ENCODE results near the gene RPTN.

The RPTN gene, protein sequence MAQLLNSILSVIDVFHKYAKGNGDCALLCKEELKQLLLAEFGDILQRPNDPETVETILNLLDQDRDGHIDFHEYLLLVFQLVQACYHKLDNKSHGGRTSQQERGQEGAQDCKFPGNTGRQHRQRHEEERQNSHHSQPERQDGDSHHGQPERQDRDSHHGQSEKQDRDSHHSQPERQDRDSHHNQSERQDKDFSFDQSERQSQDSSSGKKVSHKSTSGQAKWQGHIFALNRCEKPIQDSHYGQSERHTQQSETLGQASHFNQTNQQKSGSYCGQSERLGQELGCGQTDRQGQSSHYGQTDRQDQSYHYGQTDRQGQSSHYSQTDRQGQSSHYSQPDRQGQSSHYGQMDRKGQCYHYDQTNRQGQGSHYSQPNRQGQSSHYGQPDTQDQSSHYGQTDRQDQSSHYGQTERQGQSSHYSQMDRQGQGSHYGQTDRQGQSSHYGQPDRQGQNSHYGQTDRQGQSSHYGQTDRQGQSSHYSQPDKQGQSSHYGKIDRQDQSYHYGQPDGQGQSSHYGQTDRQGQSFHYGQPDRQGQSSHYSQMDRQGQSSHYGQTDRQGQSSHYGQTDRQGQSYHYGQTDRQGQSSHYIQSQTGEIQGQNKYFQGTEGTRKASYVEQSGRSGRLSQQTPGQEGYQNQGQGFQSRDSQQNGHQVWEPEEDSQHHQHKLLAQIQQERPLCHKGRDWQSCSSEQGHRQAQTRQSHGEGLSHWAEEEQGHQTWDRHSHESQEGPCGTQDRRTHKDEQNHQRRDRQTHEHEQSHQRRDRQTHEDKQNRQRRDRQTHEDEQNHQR

DNA sequence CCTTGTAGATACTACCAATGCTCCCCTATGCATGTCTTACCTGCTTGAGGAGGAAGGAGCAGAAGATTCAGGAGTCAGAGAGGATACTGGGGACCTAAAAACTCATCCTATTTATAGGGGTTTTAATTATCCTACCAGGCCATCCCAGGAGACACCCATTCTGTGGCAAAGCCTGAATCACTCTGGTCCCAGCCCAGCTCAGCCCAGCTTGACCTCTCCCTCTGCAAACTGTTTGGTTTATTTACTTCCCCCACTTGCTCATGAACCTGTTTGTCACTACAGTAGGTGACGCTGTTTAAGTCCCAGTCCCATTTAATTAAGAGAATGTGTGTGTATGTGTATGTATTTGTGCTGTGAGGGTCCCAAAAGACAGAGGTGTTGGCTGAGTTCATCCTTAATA lies at the start of gene RPTN:
Gene RPTN, minus strand, starts transcription at position 85 of the 400 bp plus-strand sequence. CDS start 1,339 bp downstream, outside the sequence.
- DNase-seq (ENCODE audit: low read depth): no peak

DNA sequence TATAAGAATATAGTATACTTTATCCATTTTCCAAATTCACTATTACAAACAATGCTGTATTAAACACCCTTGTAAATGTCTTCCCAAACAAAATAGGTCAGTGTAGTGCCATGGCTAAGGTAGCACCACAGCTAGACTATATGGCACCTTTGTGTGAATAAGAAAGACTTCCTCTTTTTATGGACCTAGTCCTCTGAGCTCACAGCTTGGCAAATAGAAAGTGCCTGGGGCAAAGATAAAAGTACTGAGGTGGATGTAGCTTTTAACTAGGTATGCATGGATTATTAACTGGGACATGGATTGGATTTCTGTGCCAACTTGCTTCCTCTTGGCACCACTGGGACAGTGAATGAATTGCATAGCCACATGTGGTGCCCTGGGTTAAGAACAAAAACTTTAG lies 40.0 kb upstream of the RPTN start:
- no peak for DNase-seq (ENCODE audit: low read depth)

DNA sequence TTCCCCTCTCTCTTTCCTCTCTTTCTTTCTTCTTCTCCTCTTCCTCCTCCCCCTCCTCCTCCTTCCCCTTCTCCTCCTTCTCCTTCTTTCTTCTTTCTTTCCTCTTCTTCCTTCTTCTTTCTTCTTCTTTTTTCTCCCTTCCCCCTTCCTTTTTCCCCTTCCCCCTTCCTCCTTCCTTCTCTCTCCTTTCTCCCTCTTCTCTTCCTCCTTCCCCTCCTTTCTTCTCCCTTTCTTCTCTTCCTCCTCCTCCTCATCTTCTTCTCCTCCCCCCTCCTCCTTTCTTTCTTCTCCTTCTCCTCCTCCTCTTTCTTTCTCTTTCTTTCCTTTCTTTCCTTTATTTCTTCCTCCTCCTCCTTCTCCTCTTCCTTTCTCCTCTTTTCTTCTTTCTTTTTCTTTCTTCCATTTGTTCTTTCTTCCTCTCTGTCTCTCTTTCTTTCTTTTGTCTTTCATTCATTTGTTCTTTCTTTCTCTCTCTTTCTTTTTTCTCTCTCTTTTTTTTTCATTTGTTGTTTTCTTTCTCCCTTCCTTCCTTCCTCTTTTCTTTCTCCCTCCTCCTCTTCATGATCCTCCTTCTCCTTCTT lies 38.4 kb upstream of the RPTN start:
- no peak for DNase-seq (ENCODE audit: low read depth)

DNA sequence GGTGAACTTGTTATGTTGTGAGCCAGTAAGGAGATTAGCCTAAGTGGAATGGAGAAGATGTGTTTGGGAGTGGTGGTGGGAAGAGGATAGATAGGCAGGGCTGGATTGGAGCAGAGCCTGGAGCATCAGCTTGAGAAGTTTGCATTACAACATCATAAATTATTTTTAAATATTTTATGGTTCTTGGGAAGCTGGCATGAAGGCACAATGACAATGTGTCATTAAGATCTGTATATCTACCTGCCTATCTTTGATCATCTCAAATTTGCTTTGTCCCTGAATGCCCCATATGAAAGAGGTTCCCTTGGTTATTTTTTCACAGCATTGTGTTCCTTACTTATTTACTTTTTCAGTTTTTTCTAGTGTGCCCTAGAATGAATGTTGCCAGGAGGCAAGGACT lies 32.7 kb upstream of the RPTN start:
- no peak for DNase-seq (ENCODE audit: low read depth)

DNA sequence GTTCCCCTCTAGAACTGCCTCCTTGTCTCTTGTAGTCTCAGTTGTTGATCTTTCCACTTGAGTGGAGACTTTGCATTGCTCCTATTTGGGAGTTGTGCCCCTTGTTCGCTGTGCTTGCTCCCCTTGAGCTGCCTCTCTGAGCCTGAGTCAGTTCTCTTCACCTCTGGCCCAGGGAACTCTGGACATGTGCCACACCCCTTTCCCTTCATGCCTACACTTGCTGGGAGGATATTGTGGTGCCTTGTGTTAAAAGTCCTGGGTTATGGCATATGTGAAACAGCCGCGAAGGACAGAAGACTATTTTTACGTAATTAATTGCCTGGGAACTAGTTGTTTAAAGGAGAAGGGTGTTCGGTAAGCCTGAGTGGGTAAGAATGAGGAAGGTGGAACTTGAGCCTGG lies 32.2 kb upstream of the RPTN start:
- DNase-seq (ENCODE audit: low read depth): no peak

DNA sequence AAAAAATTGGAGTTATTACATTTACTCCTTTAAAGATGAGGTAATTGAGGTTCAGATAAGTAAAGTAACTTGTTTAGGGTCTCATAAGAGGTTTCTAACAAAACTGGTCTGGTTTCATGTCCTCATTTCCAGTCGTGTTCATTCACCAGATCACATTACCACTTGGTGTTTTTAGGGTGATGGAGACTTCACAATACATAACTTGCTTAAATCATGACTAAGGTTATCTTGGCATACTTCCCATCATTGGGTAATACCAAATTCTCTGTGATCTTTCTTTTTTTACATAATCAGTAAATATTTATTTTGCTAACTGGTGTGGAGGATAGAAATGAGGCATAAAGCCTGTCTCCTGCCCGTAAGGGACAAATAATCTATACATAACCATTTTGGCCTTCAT lies 31.6 kb upstream of the RPTN start:
- no peak for DNase-seq (ENCODE audit: low read depth)

DNA sequence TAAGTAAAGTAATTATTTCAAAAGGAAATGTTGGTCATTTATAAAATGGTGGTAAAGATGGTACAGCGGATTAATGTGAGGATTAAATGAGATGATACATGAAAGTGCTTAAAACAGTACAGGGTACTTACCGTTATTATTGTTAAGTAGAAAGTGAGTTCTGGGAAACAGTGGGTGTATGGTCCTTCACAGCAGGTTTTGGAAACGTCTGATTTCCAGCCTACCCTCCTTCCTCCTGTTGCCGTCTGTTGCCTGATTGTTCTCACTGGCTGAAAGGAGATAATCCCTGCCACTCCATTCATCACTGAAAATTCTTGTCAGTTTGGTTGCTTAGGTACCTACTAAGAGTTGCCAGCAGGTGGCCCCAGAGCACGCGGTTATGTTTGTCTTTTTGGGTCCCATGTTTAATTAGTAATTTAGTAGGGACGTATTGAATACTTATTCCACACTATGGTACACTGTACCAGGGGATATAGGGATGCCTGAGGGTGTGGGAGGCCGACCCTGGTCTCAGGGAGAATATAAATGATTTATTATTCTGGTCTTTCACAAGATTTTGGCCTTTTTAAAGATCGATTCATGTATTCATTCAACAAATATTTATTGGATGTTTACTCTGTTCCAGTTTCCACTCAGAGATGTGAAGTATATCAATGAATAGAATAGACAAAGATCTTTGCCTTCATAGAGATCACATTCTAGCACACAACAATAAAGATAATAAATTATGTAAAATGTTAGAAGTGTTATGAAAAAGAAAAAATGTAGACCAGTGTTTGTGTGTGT lies 30.8 kb upstream of the RPTN start:
- DNase-seq (ENCODE audit: low read depth): peak; percentile 23

DNA sequence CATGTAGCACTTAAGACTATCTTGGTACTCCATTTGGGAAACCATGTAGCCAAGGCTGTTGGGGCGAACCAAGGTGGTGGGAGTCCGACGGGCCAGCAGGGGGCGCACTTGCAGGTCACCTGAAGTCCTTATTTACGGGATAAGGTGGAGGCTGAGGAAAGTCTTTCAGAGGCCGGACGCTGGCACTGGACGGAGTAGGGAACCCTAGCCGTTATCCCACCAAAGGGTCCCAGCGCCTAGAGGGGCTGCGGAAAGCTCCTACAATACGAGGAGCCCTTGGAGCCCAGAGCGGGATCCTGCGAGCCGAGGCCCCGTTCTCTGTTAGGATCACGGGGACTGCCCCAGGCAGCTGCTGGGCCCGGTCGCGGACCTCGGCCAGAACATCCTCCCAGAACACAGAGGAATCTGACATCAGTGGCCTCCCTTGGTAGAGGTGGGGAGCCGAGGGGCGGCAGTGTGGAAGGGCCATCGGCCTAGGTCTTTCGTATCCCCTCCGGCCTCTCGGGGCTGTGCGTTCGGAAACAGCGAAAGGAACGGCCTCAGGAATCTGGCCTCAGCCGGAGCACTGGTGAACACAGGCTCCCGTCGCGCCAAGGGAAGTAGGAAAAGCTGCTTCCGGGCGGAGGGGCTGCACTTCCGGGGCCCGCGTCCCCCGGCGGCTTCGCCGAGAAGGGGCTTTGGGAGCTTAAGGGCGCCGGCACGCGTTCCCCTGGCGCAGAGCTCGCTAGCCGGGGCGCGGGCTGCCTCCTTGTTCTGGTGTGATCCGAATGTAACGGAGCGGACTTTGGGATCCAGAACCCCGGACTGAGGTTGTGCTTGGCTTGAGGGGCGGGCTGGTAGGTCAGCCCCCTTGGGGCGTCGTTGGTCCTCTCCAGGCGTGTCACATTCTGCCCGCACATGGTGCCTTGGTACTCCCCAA lies 29.9 kb upstream of the RPTN start:
- DNase-seq (ENCODE audit: low read depth): peak; percentile 31

DNA sequence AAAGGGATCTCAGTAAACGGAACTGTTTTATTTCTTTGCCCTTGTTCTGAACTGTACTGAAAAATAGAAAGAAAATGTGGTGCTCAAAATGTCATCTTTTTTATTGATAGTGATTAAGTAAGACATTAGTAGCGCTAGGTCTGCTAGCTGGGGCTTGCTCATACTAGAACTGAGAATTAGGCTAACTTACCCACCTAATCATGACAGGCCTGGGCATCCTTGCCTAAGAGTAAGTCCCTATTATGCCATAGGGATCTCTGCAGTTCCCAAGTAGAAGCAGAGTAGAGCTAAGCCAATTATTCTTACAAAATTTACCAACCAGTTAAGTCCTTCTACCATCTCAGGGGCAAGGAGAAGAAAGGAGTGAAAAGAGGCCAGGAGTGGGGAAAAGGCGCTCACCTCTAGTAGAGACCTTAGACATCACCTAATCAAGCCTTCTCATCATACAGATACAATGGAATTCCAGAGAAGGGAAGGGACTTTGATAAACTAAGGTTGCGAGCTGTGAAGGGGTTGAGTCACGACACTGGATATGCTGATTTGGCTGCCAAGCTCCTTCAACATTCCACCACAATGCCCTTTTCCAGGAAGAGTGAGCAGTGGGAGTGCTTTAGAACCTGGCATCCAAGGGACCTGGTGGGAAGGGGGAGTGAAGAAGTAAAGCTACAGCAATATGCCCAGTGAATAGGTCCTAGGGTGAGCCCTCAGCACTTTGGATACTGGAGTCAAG lies 27.7 kb upstream of the RPTN start:
- no peak for DNase-seq (ENCODE audit: low read depth)

DNA sequence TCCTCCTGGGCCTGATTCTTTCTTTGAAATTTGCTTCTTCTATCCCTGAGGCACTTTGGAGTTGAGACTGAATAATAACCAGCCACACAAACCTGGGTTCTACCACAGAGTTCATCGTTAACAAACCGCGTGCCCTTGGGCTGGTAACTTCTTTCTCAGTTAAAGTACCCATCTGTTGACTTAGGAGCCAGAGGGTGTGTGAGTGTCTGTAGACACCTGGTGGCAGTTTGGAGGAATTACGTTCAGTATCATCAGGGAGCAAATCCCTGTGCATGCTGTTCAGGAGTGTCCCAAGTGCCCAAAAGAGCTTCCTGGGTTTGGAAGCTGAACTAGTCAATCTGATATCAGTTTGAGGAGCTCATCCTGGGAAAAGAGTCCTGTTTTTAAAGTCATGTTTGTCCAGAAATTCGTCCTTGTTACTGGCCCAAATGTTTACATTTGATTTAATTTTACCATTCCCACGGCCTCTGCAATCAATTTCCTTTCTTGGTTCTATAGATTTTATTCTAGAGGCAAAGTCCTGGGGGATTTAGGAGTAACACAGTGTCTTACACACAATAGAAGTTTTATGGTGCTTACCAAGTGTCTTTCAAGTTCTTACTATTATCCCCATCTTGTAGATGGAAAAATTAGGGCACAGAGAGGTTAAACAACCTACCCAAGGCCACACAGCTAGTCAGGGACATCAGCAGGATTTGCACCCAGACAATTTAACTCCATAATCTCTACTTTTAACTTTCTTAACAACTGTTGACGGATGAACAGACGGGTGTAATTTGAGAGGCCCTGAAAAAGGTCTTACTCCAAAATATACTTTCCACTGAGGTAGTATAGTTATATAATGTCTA lies 26.7 kb upstream of the RPTN start:
- DNase-seq (ENCODE audit: low read depth): no peak

DNA sequence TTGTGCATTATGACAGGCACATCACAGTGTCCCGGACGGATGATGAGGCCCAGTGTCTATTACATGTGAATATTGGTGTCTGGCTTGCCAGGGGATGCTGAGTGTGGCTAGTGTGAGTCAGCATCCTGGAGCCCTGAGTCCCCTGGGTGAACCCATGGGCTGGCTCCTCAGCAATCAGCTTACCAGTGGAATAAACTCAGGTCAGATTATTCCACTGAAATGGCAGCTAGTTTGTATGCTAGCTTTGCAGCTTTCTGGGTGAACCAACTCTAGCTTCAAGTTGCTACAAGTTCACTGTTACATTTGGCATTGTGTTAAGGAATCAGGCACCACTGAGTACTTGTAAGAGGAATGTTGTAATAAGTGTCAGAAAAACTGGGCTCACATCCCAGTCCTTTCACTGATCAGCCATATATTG lies 23.9 kb upstream of the RPTN start:
- DNase-seq (ENCODE audit: low read depth): no peak

DNA sequence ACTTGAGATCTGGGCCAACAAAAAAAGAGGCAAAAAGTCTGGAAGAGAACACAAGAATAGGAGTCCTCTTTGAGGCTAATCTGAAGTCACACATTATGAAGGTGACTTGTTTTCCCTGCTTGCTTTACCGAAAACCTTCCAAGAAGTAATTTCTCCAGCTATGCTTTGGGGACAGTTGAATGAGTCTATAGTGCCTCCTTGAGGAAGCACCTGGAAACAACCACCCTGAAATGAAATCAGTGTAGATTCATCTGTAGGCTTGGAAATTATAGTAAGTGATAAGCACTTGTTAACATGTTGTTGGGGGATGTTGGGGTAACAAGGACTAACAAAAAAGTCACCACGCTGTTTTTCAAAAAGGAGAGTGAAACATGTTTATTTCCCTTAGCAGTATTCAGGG lies 23.4 kb upstream of the RPTN start:
- DNase-seq (ENCODE audit: low read depth): no peak

DNA sequence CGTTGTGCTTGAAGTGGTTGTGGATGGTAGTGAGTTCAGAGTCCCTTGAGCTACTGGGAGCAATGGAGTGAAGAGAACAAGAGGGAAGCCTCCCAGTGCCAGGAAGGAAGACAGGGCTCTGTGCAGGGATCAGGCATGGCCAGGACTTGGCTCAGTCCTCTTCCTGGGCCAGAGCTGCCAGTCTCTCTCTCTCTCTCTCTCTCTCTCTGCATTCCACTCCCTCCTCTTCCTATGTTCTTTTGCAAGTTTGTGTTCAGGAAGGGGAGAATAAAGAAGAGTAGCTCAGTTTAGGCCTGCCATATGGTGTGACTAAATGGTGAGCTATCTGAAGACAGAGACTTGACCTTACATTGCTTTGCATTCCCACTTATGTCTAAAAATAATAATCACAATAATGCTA lies 20.5 kb upstream of the RPTN start:
- DNase-seq (ENCODE audit: low read depth): no peak

DNA sequence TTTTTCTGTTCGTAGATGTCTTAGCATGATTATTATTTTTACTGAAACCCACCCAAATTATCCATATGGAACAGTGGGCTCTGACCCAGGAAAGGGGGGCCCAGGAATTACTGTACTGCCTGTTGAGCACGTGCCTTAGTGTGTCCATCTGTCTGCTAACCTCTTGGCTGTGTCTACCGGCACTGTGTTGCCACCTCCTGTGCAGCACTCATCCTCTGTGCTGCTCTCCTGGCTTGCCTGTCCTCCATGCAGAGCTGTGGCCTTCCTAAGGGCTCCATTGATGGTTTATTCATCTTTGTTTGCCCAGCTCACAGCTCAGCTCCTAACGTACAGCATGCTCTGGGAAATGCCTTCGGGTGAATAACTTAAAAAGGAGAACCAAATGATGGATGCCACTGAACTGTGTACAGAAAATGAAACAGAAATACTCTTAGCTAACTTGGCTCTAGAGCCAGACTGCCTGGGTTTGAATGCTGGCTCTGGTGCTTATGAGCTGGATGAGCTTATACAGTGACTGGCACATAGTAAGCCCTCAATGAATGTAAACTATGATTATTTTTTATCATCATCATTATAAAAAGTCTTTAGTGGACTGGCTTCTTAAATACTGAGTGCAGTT lies 11.4 kb upstream of the RPTN start:
- no peak for DNase-seq (ENCODE audit: low read depth)

DNA sequence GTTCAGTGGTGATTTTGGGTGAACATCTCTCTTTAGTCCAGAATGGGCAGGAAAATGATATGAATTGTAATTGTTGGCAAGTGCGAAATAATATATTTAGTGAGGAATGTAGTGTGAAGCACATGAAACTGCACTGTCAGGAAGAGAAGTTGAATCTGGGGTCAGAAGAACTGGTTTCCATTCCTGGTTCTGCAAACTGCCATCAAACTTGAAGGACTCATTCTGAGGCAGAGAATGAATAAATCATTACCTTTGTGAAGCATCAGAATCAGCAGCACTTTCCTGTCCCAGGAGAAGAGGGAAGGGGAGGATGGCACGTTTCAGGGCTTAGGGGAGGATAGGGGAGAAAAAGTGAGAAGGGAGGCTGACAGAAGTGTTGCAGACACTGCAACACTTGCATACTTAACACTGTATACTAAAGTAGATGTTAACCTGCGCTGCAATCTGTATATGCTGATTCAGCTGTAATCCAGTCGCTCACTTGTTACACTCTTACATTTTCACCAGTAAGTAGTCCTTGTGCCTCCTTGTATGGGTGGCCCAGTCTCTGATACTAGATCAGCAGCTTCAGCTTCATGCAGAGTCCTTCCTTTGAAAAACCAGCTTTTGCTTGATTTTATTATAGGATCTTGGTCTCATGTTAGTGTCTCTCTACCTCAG lies 10.5 kb upstream of the RPTN start:
- DNase-seq (ENCODE audit: low read depth): no peak

DNA sequence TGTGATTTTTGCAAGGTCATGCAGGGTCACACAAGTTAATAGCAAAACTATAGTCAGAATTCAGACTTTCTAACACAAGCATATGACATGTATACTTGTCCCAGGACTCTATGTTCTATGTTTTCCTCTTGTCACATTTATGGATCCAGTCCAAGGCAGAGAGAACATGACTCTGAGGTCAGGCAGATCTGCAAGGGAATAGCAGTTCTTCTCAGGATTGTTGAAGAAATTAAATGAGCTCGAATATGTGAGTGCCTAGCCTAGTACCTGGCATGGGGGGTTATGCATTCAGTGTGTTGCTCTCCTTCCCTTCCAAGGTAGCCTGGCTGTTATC lies 9.5 kb upstream of the RPTN start:
- no peak for DNase-seq (ENCODE audit: low read depth)

DNA sequence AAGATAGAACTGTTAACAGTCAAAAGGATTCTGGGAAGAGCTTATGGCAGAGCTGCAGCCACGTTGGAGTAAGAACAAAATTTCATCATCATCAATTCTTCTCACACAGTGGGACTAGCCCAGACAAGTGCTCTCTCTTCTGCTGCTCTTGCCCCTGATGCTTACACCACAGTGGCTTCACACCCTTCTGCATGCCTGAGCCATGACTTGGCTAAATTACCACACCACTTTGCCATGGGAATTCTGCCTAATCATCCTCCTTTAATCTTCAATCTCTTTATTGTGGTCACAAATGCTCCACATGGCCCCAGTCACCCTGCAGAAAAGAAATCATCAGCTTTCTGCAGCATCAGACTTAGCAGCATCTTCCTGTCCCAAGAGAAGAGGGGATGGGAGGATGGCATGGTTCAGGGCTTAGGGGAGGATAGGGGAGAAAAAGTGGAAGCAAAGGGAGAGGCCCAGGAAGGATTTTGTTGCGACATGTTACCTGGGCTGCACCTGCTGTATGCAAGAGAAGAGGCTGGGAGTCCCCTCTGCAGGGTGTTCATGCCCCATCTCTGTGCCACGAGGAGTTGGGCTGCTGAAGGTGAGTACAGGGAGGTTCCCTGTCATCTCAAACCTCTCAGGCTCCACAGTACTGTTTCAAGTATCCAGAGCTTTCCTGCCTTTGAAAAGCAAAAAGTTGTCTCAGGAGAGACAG lies 9.0 kb upstream of the RPTN start:
- no peak for DNase-seq (ENCODE audit: low read depth)

DNA sequence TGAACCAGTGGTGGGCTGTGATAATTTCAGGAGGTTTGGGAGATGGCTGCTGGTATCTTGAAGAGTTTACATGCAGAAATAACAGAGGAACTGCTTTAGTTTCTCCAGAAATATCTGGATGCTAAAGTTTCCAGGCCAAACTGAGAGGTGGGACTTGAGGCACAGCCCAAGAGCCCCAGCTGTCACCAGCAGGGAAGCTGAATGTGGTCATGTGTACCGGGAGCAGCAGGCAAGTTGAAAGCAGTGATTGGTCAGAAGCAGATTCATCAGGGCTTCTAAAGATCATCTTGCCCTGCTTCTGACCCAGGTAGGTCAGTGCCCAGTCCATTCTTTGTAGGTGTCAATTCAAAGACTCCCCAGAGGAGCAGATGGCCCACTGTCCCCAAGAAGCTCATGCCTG lies 7.9 kb upstream of the RPTN start:
- no peak for DNase-seq (ENCODE audit: low read depth)
